Measurements from ENCODE around the gene HIF1A.

DNA sequence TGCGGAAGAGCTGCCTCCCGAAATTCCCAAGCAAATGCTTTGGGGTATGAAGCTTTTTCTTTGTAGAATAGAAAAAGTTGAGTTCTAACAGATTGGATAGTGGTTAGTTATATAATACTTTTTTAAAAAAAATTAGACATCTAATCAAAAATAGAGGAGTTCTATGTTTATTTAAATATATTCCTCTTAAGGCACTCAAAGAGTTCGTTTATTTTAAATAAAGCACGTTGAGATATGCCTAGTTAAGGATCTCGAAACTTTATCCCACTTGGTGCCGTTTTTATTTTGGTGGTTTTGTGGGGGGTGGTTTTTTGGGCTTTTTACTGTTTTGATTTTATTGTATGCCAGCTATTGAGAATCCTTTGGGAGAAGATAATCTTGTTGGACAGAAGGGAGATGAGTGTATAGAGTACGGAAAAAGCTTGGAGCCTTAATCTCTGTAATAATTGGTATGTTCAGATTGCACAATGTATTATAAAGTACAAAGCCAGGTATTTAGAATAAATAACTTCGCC is 56.2 kb downstream of the HIF1A start:
- TF ChIP-seq, protein P1, sequence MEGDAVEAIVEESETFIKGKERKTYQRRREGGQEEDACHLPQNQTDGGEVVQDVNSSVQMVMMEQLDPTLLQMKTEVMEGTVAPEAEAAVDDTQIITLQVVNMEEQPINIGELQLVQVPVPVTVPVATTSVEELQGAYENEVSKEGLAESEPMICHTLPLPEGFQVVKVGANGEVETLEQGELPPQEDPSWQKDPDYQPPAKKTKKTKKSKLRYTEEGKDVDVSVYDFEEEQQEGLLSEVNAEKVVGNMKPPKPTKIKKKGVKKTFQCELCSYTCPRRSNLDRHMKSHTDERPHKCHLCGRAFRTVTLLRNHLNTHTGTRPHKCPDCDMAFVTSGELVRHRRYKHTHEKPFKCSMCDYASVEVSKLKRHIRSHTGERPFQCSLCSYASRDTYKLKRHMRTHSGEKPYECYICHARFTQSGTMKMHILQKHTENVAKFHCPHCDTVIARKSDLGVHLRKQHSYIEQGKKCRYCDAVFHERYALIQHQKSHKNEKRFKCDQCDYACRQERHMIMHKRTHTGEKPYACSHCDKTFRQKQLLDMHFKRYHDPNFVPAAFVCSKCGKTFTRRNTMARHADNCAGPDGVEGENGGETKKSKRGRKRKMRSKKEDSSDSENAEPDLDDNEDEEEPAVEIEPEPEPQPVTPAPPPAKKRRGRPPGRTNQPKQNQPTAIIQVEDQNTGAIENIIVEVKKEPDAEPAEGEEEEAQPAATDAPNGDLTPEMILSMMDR (IDR thresholded peaks at IDR 0.05) = no peak
- TF ChIP-seq POLR2A (IDR thresholded peaks at IDR 0.05) = no peak

Measured in lower leg skin (tissue), 3 donors.